Measurements from ENCODE around the gene P2RX5.

- TF ChIP-seq SUZ12 (IDR thresholded peaks at IDR 0.05) (no peak), FOXK2 (IDR thresholded peaks at IDR 0.05) (no peak), BHLHE40 (IDR thresholded peaks at IDR 0.05; ENCODE audit: borderline replicate concordance) (no peak), SP1 (IDR thresholded peaks at IDR 0.05) (no peak)
These were observed 32.6 kb downstream of the P2RX5 start for GRCh38 chr17:3663102-3664011.

All from HEK293T (cell line).